GM21786 (cell line): ENCODE measurements around the gene KCNK2.

Experiments used
- ATAC-seq: cut with Tn5 transposase; IDR thresholded peaks from one replicate; pipeline ENCODE4 v1.9.1; 2021; ENCODE audit not compliant: unreplicated experiment

The KCNK2 gene

DNA sequence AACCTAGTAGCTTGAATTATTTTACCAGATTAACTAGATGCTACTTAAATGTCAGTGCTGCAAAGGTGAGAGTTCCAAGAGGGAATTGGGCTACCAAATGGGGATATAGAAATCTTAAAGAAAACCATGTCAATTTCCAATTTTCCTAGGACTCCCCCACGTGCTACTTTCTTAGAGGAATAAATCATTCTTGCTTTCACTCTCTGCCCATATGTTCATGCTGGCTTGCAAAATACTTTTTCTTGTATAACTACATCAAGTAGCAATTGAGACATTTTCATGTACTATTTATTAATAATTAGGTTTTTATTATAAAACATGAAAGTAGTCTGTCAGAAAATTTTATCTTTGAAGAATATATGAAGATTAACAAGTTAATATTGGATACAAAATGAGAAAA, 11.8 kb downstream of the KCNK2 start:
- no peak for ATAC-seq

- no peak for ATAC-seq
These were observed 13.0 kb downstream of the KCNK2 start for GRCh38 chr1:215095524-215095923.

- no peak for ATAC-seq
These were observed 19.0 kb downstream of the KCNK2 start for GRCh38 chr1:215101511-215101910.

GRCh38 chr1:215104283-215104682, 21.7 kb downstream of the KCNK2 start:
- ATAC-seq, result no peak

DNA sequence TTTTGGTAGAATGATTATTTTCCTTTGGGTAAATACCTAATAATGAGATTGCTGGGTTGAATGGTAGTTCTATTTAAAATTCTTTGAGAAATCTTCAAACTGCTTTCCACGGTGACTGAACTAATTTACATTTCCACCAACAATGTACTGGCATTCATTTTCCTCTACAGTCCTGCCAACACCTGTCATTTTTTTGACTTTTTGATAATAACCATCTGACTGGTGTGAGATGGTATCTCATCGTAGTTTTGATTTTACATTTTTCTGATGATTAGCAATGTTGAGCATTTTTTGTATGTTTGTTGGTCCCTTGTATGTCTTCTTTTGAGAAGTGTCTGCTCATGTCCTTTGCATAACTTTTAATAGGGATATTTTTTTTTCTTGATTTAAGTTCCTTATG, 23.5 kb downstream of the KCNK2 start:
- ATAC-seq, result no peak

DNA sequence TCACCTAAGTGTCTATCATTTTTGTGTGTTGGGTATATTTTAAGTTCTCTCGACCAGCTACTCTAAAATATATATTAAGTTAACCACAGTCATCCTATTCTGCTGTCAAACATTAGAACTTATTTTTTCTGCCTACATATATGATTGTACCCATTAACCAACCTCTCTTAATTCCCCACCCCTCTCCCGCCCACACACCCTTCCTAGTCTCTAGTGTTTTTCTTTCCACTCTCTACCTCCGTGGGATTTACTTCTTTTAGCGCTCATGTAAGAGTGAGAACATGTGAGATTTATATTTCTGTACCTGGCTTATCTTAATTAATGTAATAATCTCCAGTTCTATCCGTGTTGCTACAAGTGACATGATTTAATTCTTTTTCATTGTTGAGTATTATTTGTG, 26.6 kb downstream of the KCNK2 start:
- no peak for ATAC-seq

DNA sequence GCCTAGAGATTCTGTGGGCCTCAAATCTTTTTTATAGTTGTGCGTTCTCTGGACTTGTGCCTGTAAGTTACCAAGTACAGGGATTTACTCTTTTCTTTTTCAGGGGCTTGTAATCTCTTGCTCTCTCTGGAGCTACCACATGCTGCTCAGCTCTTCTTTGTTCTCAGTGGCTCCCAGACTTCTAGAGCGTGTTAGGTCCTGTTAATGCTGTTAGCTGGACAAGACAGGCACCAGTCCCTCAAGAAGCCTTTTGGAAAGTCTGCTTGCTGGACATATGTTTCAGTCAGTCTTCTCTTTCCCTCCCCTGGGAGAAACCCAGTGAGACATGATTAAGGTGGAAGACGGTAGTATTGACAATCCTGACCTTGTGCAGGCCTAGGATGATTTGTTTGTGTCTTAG, 29.4 kb downstream of the KCNK2 start:
- ATAC-seq, result no peak

DNA sequence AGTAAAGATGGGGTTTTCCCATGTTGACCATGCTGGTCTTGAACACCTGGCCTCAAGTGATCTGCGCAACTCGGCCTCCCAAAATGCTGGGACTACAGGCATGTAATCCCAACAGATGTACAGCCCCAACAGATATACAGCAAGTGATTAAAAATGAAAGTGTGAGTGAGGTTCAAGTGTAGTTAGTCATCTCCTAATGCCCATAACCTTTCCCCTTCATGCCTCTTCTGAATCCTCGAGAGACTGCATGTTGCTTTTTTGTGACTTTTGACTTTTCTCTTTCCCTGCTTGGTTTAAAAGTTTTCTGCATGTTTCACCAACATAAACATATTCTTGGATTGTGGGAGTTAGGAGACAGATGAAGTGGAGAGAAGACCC, 31.2 kb downstream of the KCNK2 start:
- ATAC-seq, result no peak

DNA sequence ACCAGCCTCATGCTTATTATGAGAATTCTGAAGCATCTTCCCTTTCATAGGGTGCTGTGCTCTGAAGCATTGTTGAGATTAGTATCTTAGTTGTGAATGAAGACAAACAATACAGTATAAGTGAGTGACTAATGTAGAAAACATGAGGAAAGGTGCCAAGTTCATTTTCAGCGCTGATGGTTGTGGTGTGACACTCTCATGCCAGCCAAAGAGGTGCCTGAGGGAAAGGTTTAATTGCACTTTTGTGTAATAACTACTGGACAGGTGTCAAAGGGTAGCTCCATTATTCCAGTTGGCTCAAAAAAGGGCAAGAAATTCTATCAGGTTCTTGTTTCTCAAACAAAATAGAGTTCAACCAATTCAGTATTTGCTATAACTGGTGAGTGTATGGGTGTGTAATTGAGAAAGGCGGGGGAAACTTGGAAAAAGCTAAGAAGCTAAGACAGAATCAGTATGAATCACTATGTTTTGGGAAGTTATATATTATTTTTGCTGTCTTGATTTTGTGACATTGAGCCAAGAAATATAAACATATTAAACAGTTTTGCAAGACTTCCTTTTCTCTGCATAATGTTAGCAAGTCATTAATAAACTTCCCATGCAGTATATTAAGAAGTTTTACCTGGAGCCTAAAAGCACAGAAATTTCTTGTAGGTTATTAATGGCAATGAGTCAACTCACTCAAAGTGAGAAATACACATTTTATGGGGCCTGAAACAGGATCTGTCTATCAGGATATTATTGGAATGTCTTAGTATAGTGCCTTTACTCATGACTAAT, 31.8 kb downstream of the KCNK2 start:
- no peak for ATAC-seq

GRCh38 chr1:215115760-215116159, 33.2 kb downstream of the KCNK2 start:
- ATAC-seq, result no peak

- no peak for ATAC-seq
These were observed 35.5 kb downstream of the KCNK2 start for GRCh38 chr1:215118081-215118480.

DNA sequence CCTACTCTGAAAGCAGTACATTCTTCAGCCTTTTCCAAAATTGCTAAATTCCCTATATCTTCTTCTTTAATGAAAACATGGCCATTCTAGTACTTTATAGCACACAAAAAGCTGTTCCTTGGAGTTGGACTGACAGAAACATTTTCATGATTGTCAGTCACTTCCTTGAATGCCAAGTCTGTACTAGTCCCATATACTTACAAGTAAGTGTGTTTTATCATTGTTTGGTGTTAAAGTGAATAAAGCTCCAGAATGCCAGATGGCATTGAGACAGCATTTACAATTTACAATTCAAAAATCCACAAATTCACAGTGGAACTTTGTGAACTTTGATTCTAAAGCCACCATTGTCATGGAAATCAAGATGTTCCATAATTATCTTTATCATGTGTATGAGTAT, 36.5 kb downstream of the KCNK2 start:
- no peak for ATAC-seq

DNA sequence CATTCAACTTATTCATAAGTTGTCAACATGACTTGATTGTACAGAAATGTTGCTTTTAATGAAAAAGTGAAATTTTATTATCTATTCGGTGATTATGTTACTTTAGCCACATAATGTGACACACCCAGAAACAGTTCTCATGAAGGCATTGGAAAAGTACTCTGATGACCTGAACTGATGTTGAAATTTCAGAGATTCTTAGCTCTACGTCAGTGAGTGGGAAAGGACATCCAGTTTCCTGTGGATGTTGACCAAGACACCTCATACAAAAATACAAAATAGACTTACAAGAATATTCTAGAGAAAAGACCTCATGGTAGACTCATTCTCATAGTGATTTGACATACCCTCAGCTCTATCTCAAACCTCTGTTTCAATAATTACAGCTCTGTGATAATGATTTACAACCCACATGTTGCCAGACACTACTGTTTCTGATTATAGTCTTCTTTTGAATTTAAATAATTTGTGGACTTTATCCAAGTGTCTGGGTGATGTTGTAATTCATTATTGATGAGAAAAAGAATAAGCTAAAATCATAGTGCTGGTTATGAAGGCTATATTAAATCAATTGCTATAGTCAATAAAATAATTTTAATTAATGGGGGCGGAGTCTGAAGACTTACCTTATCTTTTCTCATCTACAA, 37.3 kb downstream of the KCNK2 start:
- no peak for ATAC-seq

DNA sequence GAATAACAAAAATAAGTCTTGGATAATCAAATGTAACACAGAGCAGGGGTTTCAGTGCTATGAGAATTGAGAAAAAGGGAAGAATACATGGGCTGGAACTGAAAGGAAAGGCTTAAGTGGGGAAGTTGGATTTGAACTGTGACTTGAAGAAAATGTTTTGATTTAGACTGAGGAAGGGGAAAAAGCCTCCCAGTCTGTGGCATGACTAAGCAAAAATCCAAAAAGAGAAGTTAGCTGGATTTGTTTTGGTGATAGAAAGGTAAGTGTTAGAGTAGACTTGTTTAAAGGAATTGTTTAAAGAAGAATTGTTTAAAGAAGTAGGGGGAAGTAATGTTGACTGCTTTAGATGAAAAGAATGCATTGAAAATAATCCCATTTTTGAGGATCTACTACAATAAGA, 46.0 kb downstream of the KCNK2 start:
- no peak for ATAC-seq

DNA sequence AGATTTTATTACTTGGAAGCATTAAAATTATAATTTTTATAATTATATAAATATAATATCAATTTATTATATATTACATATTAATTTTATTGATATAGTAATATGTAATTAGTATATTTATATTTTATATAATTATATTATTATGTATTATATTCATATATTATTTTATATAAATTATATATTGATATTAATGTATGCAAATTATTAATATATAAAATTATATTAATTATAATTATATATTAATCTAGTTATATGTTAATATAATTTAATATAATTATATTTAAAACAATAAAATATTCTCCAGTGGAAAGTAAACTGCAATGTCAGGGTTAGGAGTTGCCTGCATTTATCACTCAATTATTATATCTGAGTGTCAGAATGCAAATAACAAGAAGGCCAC, 48.8 kb downstream of the KCNK2 start:
- ATAC-seq, result no peak

DNA sequence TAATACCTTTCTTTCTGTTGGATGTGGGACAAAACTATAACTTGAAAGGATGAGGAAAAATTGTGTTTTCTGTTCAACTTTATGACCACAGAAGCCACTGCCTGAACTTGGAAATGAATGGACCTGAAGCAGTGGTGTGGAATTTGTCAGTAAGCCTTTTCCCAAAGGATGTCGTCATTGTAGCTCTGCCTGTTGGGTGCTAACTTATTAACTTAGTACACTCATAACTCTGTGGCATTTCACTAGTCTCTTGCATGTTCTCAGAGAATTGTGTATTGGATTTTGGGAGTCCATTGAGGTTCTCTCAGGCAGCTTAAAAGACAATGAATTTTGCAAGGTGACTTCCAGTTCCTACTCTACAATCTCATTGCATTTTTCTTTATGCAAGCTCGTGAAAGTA, 49.6 kb downstream of the KCNK2 start:
- no peak for ATAC-seq

- ATAC-seq, result no peak
These were observed 51.0 kb downstream of the KCNK2 start for GRCh38 chr1:215133532-215133931.

DNA sequence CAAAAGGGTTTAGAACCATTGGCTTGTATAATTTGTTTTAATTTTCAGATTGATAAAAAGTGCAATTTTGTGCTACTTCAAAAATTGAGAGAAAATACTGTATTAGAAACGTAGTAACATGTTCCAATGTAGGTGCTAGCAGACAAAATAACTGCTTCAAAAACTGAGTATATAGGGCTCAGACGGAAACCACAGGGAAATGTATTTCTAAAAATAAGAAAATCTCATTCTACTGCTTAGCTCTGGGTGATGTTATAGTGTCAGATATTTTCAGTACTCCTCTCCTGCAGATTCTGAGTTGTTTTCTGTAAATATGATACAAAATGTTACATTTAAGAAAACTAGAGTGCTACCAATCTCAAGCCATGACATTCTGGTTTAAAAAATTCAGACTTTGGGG, 55.4 kb downstream of the KCNK2 start:
- ATAC-seq, result no peak

DNA sequence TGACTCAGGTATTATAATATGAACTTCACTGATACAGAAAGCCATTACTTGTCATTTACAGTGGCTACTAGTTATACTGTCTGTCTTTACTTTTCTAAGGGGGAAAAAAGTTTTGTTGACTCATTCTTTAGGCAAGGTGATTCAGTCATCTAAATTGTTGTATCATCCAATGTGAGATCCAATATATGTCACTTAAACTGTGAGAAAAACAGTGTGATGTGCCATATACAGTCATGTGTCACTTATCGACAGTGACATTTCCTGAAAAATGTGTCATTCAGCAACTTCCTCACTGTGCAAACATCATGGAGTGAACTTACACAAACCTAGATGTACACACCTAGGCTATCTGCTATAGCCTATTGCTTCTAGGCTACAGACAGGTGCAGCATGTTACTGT, 57.6 kb downstream of the KCNK2 start:
- ATAC-seq, result no peak

GRCh38 chr1:215141460-215141859, 58.9 kb downstream of the KCNK2 start:
- ATAC-seq, result no peak

- no peak for ATAC-seq
These were observed 61.0 kb downstream of the KCNK2 start for GRCh38 chr1:215143497-215143896.

DNA sequence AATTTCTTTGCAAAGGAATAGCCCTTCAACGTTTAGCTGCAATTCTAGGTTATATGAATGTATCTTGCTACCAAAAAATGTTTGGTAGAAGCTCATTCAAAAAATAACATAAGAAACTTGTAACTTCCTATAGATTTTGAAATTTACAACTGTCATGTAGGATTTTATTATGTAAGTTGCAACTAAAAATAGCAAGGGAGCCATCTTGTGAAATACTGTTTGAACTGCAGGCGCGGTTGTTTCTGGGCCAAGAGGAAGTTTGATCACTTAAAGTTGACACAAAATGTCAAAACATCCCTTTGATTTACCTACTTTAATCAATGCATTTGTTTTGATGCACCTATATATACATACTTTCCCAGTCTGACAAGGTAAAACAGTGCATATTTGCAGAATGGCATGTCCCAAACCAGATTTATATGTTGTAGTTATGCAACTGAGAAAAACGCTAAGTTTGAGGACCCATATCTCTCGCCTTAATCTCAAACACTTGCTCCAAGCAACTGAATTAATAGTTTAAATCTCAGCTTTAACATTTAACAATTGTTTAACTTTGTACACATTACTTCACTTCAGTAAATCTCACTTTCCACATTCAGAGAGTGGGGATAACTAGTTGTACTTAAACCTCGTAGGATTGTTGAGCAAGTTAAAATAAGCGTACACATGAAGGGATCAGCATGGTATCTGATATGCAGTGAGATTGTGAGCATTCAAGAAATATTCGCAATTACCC, 63.9 kb downstream of the KCNK2 start:
- ATAC-seq, result no peak
